Aorta (tissue), 5 donors: ENCODE results near the gene ASTN2. TPM values are rescaled to one million over a fixed set of nuclear protein-coding genes. Genes with fewer than 3 reads are reported as not detected.

Experiments
- ATAC-seq: fragments of 200-7000 bp; cut with Tn5 transposase; one replicate; pipeline ENCODE4 v1.9.1; 2022; ENCODE audit warnings: moderate library complexity; ENCODE audit not compliant: low FRiP score
- DNase-seq, 2 donors: peaks; one replicate each; pipeline ENCODE4 v3.0.0-alpha.2; 2020
- H3K27ac ChIP-seq, 2 donors: one replicate each; pipeline ENCODE4 v1.5.1; 2013; ENCODE audit warnings: low read length in 2 of 2, mild to moderate bottlenecking in 2 of 2, moderate library complexity in 2 of 2, control low read depth in 1 of 2, inconsistent platforms in 1 of 2, low read depth in 1 of 2
- H3K27me3 ChIP-seq, 2 donors: one replicate each; pipeline ENCODE4 v1.6.1; 2013; ENCODE audit warnings: control low read depth in 1 of 2, low read length in 1 of 2, mild to moderate bottlenecking in 1 of 2, moderate library complexity in 1 of 2; ENCODE audit not compliant: insufficient read depth in 2 of 2, control insufficient read depth in 1 of 2
- H3K36me3 ChIP-seq, 2 donors: one replicate each; pipeline ENCODE4 v1.6.1; 2013; ENCODE audit warnings: control low read depth in 1 of 2, low read length in 1 of 2, mild to moderate bottlenecking in 1 of 2; ENCODE audit not compliant: insufficient read depth in 2 of 2, control insufficient read depth in 1 of 2
- H3K4me1 ChIP-seq, 2 donors: one replicate each; pipeline ENCODE4 v1.6.1; 2013; ENCODE audit warnings: low read length in 2 of 2, control low read depth in 1 of 2, mild to moderate bottlenecking in 1 of 2, moderate library complexity in 1 of 2; ENCODE audit not compliant: insufficient read depth in 2 of 2, control insufficient read depth in 1 of 2
- H3K4me3 ChIP-seq, 2 donors: one replicate each; pipeline ENCODE4 v1.5.1; 2013; ENCODE audit warnings: low read length in 2 of 2, control low read depth in 1 of 2, mild to moderate bottlenecking in 1 of 2
- H3K9me3 ChIP-seq: one replicate; pipeline ENCODE4 v1.6.1; 2013; ENCODE audit warnings: mild to moderate bottlenecking, low read length; ENCODE audit not compliant: control insufficient read depth
- WGBS, 2 donors: extraction: QIAGEN DNeasy Blood & Tissue Kit; methylation state at CpG; one replicate each; pipeline ENCODE4 v1.1.7; 2013; 5-methylcytosine and 5-hydroxymethylcytosine counted together
- intact Hi-C, 2 donors: fragments of 100-400 bp; cut with DNase I; formaldehyde crosslinking; loops; one replicate each; pipeline versions ENCODE4 v1.14.2 to v1.15.0; 2022
- polyA plus RNA-seq, 2 donors: library from polyadenylated mRNA; stranded (reverse); fragments of 200-250 nt; gene quantifications; one replicate each; pipeline ENCODE4 v1.2.3, GENCODE V29; 2013
- total RNA-seq, 2 donors: library from RNA; stranded (reverse); fragmentation: NEBNext Ultra II Directional; extraction: Animal tissue kit (Norgen Biotek cat#: 25700); gene quantifications; one replicate each; pipeline ENCODE4 v1.2.1, GENCODE V29; 2021
- donor health status: healthy with polysubstance abuse.
- donor health status: Bipolar disorder and iron deficiency.
- donor health status: DM: no; HTN: no; CAD: no.
- donor health status: DM: no; HTN: no; CAD: no.
- donor health status: DM: yes; HTN: yes; CAD: no.

ASTN2 gene
- total and polyA plus RNA-seq, 4 donors = 1.0 to 7.5 (median 4.4) TPM

- DNase-seq (no peak), ATAC-seq (no peak)
- intact Hi-C loops = no loop called here
- Histone ChIP-seq H3K4me1 (peaks cover 0 to under 1% of the 10 kb centered on the region in 2 donors), H3K27ac (no peak overlapping the region), H3K9me3 (no peaks in the 10 kb centered on the region), H3K4me3 (no peak overlapping the region), H3K27me3 (no peaks in the 10 kb centered on the region), H3K36me3 (no peaks in the 10 kb centered on the region)
- 68 to 71% methylated on average over 3 of the region's 3 CpGs for WGBS, 2 donors
Measured at GRCh38 chr9:117307701-117308100, 107.2 kb downstream of the ASTN2 start.

GRCh38 chr9:117306032-117306431 is 108.8 kb downstream of the ASTN2 start:
- no peak for ATAC-seq
- 66 to 69% methylated on average over 3 of the region's 3 CpGs for WGBS, 2 donors
- intact Hi-C loops = no loop called here
- no peaks in the 10 kb centered on the region for H3K36me3 ChIP-seq
- no peaks in the 10 kb centered on the region for H3K9me3 ChIP-seq
- no peaks in the 10 kb centered on the region for H3K27me3 ChIP-seq
- peaks cover 0 to 2% of the 10 kb centered on the region in 2 donors for H3K4me1 ChIP-seq
- H3K4me3 ChIP-seq = no peak overlapping the region
- no peak overlapping the region for H3K27ac ChIP-seq
- DNase-seq = no peak

GRCh38 chr9:117305454-117305853 is 109.4 kb downstream of the ASTN2 start:
- no peak for DNase-seq
- WGBS, 2 donors = 65 to 74% methylated on average over 2 of the region's 2 CpGs
- Histone ChIP-seq H3K36me3 (no peaks in the 10 kb centered on the region), H3K9me3 (no peaks in the 10 kb centered on the region), H3K4me1 (peaks cover 0 to 2% of the 10 kb centered on the region in 2 donors), H3K4me3 (no peak overlapping the region), H3K27ac (no peak overlapping the region), H3K27me3 (no peaks in the 10 kb centered on the region)
- intact Hi-C loops = no loop called here
- ATAC-seq = no peak

- no peak for DNase-seq
- Histone ChIP-seq H3K36me3 (no peaks in the 10 kb centered on the region), H3K27me3 (no peaks in the 10 kb centered on the region), H3K4me3 (no peak overlapping the region), H3K9me3 (no peaks in the 10 kb centered on the region), H3K27ac (no peak overlapping the region), H3K4me1 (peaks cover 0 to 2% of the 10 kb centered on the region in 2 donors)
- no peak for ATAC-seq
- intact Hi-C loops = no loop called here
- 46 to 51% methylated on average over 5 of the region's 5 CpGs for WGBS, 2 donors
Measured at GRCh38 chr9:117304549-117304948, 110.3 kb downstream of the ASTN2 start.

GRCh38 chr9:117303643-117304230 is 111.1 kb downstream of the ASTN2 start:
- Histone ChIP-seq H3K27me3 (no peaks in the 10 kb centered on the region), H3K36me3 (no peaks in the 10 kb centered on the region), H3K9me3 (no peaks in the 10 kb centered on the region), H3K27ac (no peak overlapping the region), H3K4me3 (no peak overlapping the region), H3K4me1 (peaks cover 0 to 2% of the 10 kb centered on the region in 2 donors)
- no peak for ATAC-seq
- WGBS, 2 donors = 78 to 81% methylated on average over 5 of the region's 5 CpGs
- DNase-seq = no peak
- intact Hi-C loops = no loop called here

GRCh38 chr9:117302487-117302886 is 112.4 kb downstream of the ASTN2 start:
- peaks cover 0 to 2% of the 10 kb centered on the region in 2 donors for H3K4me1 ChIP-seq
- ATAC-seq (no peak), DNase-seq (no peak)
- H3K9me3 ChIP-seq = no peaks in the 10 kb centered on the region
- no peak overlapping the region for H3K27ac ChIP-seq
- H3K36me3 ChIP-seq = no peaks in the 10 kb centered on the region
- intact Hi-C loops = no loop called here
- no peaks in the 10 kb centered on the region for H3K27me3 ChIP-seq
- 67 to 77% methylated on average over 2 of the region's 2 CpGs for WGBS, 2 donors
- no peak overlapping the region for H3K4me3 ChIP-seq

- H3K9me3 ChIP-seq = no peaks in the 10 kb centered on the region
- H3K27me3 ChIP-seq = no peaks in the 10 kb centered on the region
- DNase-seq (no peak), ATAC-seq (no peak)
- peaks cover 0 to 2% of the 10 kb centered on the region in 2 donors for H3K4me1 ChIP-seq
- intact Hi-C loops = no loop called here
- H3K27ac ChIP-seq = no peak overlapping the region
- no peaks in the 10 kb centered on the region for H3K36me3 ChIP-seq
- H3K4me3 ChIP-seq = no peak overlapping the region
- WGBS, 2 donors = 63 to 71% methylated on average over 4 of the region's 4 CpGs
Measured at GRCh38 chr9:117300371-117301110, 114.3 kb downstream of the ASTN2 start.

GRCh38 chr9:117296453-117296852 is 118.4 kb downstream of the ASTN2 start:
- H3K4me3 ChIP-seq = no peak overlapping the region
- DNase-seq (no peak), ATAC-seq (no peak)
- no peaks in the 10 kb centered on the region for H3K27me3 ChIP-seq
- intact Hi-C loops = no loop called here
- H3K27ac ChIP-seq = no peak overlapping the region
- no peaks in the 10 kb centered on the region for H3K36me3 ChIP-seq
- no peaks in the 10 kb centered on the region for H3K9me3 ChIP-seq
- 45 to 65% methylated on average over 1 of the region's 1 CpG for WGBS, 2 donors
- H3K4me1 ChIP-seq = no peaks in the 10 kb centered on the region
